DND-41 (cell line): ENCODE data around the gene SPATA3.

Source experiments
- CTCF ChIP-seq: IDR thresholded peaks from 2 replicates; pipeline ENCODE4 v1.5.1; 2012; ENCODE audit warnings: borderline replicate concordance, low read length, moderate library complexity, mild to moderate bottlenecking; ENCODE audit not compliant: poor library complexity, severe bottlenecking; ENCODE audit errors: extremely low read depth
- EZH2 ChIP-seq: IDR thresholded peaks from 3 replicates; pipeline ENCODE4 v1.6.1; 2012; ENCODE audit warnings: borderline replicate concordance, low read depth, mild to moderate bottlenecking, moderate library complexity, low read length, inconsistent platforms; ENCODE audit not compliant: severe bottlenecking

GRCh38 chr2:230995821-230996220, at the start of gene SPATA3:
- TF ChIP-seq EZH2 = no peak
- TF ChIP-seq CTCF = no peak
